Testis (tissue), 3 donors: ENCODE measurements around the gene PTPA. TPM values are rescaled to one million over a fixed set of nuclear protein-coding genes. Genes with fewer than 3 reads are reported as not detected.
"Not testable (repeated sequence)": the region's sequence is repeated elsewhere in the genome, so short reads cannot be mapped to it uniquely, and the experiment has no call there.

Experiments
- DNase-seq: peaks from one replicate; pipeline ENCODE4 v3.0.0-alpha.2; 2019
- H3K27ac ChIP-seq, 2 donors: fragments of 200-600 bp; sonication (generic); one replicate each; pipeline ENCODE4 v1.5.1; 2019
- H3K27me3 ChIP-seq: fragments of 200-600 bp; sonication (generic); one replicate; pipeline ENCODE4 v1.5.1; 2019
- H3K36me3 ChIP-seq: fragments of 200-600 bp; sonication (generic); one replicate; pipeline ENCODE4 v1.5.1; 2017; ENCODE audit warnings: low read depth; ENCODE audit errors: missing control alignments
- H3K4me1 ChIP-seq: fragments of 200-600 bp; sonication (generic); one replicate; pipeline ENCODE4 v1.5.1; 2019
- H3K4me3 ChIP-seq, 2 donors: fragments of 200-600 bp; sonication (generic); one replicate each; pipeline ENCODE4 v1.5.1; 2017 to 2019
- H3K9me3 ChIP-seq: fragments of 200-600 bp; sonication (generic); one replicate; pipeline ENCODE4 v1.5.1; 2017
- POLR2A ChIP-seq: fragments of 450-650 bp; IDR thresholded peaks from one replicate; pipeline ENCODE4 v1.6.1; 2017; ENCODE audit warnings: antibody characterized with exemption, mild to moderate bottlenecking, moderate library complexity
- WGBS, 2 donors: methylation state at CpG; one replicate each; pipeline ENCODE4 v1.1.5; 2018; 5-methylcytosine and 5-hydroxymethylcytosine counted together
- intact Hi-C: fragments of 100-400 bp; cut with DNase I; formaldehyde crosslinking; loops from one replicate; pipeline ENCODE4 v1.15.1; 2023; ENCODE audit warnings: low total_unique reads
- polyA plus RNA-seq: library from polyadenylated mRNA; stranded (reverse); fragments of 350-450 nt; fragmentation: Illumina TruSeq; extraction: RNeasy Lipid Tissue Mini Kit (QIAGEN cat#74804); gene quantifications from one replicate; pipeline ENCODE4 v1.2.3, GENCODE V29; 2014; ENCODE audit warnings: low read depth, low replicate concordance; ENCODE audit not compliant: insufficient read depth
- total RNA-seq, 2 donors: library from RNA; depleted of rRNA; stranded (reverse); fragments of >200 nt; gene quantifications; one replicate each; pipeline ENCODE4 v1.2.3, GENCODE V29; 2016
- TF ChIP-seq, protein P1 (sequence below), 3 experiments: fragments of 450-650 bp in 2 of 3; fragments of 200-600 bp in 1 of 3; sonication (generic) in 1 of 3; IDR thresholded peaks; one replicate each; pipeline ENCODE4 v1.5.1; 2016 to 2019; ENCODE audit warnings: antibody characterized with exemption in 3 of 3, mild to moderate bottlenecking in 2 of 3, moderate library complexity in 1 of 3

Gene PTPA
- total and polyA plus RNA-seq, 3 donors from 2014 or later = 163 to 268 (median 177) TPM

DNA sequence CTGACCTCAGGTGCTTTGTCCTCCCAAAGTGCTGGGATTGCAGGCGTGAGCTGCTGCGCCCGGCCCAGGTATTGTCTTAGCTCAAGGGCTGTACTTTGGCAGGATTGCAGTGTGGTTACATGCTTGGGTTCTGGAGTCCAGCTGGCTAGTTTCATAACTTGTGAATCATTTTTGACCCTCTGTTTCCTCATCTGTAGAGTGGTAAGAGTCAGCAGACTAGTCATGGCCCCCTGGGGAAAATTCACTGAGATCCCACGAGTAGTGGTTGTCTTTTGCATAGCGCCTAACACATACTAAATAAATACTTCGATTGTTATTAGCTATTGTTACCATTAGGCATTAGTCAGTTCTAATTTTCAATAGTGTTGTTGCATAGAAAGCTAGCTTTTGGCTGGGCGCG lies 14.3 kb downstream of the PTPA start:
- Histone ChIP-seq H3K9me3 (no peaks in the 10 kb centered on the region), H3K27me3 (no peaks in the 10 kb centered on the region), H3K36me3 (no peaks in the 10 kb centered on the region), H3K27ac (no peak overlapping the region), H3K4me3 (no peak overlapping the region), H3K4me1 (no peaks in the 10 kb centered on the region)
- WGBS, 2 donors = 94% methylated on average over 8 of the region's 8 CpGs
- intact Hi-C loops = no loop called here
- DNase-seq = no peak
- no peak for TF ChIP-seq POLR2A

DNA sequence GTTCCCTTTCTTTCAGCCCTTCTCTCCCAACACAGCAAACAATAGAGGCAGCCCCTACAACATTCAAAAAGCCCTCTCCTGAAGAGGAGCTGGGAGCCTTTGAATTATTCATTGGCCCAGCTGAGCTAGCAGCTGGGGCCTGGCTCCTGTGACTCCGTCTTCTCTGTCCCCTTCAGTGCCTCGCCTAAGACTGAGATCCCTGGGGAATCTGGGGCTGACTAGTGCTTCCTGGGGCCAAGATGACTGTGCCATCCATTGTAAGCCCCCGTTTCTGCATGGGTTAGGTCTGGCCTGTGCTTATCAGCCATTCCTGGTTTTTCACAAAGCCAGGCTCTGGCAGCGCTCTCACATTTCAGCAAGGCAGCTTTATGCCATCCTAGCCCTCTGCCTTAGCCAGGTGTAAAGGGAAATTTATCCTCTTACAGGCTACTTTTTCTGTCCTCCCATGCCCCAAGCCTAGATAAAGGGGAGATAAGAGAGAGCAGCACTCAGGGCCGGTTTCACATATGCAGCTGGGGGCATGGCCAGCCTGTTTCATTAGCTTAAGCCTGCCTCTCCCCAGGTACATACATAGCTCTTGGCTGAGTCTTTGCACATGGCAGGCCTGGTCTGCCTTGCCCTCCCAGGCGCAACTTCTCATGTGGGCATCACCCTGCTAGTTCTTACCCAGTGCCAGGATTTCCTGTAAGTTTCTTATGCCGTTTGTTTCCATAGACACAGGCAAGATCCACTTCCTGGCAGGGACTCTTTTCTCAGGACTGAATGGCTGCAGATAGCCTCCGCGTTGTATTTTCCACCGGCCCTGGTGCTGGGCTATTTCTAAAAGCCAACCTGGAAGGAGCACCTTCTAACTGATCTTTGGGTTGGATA lies 15.8 kb downstream of the PTPA start:
- DNase-seq = no peak
- H3K27me3 ChIP-seq = no peaks in the 10 kb centered on the region
- no peaks in the 10 kb centered on the region for H3K9me3 ChIP-seq
- H3K4me1 ChIP-seq = no peaks in the 10 kb centered on the region
- no peaks in the 10 kb centered on the region for H3K36me3 ChIP-seq
- no peak overlapping the region for H3K27ac ChIP-seq
- intact Hi-C loops = no loop called here
- 82 to 90% methylated on average over 9 to 10 of the region's 10 CpGs for WGBS, 2 donors
- no peak for TF ChIP-seq POLR2A
- TF ChIP-seq, protein P1, sequence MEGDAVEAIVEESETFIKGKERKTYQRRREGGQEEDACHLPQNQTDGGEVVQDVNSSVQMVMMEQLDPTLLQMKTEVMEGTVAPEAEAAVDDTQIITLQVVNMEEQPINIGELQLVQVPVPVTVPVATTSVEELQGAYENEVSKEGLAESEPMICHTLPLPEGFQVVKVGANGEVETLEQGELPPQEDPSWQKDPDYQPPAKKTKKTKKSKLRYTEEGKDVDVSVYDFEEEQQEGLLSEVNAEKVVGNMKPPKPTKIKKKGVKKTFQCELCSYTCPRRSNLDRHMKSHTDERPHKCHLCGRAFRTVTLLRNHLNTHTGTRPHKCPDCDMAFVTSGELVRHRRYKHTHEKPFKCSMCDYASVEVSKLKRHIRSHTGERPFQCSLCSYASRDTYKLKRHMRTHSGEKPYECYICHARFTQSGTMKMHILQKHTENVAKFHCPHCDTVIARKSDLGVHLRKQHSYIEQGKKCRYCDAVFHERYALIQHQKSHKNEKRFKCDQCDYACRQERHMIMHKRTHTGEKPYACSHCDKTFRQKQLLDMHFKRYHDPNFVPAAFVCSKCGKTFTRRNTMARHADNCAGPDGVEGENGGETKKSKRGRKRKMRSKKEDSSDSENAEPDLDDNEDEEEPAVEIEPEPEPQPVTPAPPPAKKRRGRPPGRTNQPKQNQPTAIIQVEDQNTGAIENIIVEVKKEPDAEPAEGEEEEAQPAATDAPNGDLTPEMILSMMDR (IDR thresholded peaks at IDR 0.05) = no peak
- H3K4me3 ChIP-seq = no peak overlapping the region

DNA sequence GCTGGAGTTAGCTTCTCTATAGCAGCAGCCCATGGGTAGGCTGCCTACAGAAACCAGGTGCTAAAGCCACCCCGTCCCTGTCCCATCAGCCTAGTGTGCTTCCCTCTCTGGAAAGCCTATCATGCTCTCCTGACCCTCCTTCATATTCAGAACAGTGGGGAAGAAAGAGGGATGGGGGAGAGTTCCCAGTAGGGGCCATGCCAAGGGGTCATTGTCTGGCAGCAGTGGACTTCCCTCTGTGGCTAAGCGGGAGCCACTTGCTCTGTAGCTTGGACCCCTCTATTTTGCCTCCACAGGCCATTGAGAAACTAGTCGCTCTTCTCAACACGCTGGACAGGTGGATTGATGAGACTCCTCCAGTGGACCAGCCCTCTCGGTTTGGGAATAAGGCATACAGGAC lies 17.5 kb downstream of the PTPA start:
- H3K27ac ChIP-seq = no peak overlapping the region
- H3K27me3 ChIP-seq = no peaks in the 10 kb centered on the region
- DNase-seq = no peak
- H3K4me3 ChIP-seq = no peak overlapping the region
- 95% methylated on average over 5 of the region's 5 CpGs for WGBS, 2 donors
- no peaks in the 10 kb centered on the region for H3K36me3 ChIP-seq
- intact Hi-C loops = no loop called here
- no peaks in the 10 kb centered on the region for H3K9me3 ChIP-seq
- no peaks in the 10 kb centered on the region for H3K4me1 ChIP-seq
- no peak for TF ChIP-seq POLR2A
- TF ChIP-seq, protein P1 (IDR thresholded peaks at IDR 0.05) = no peak

DNA sequence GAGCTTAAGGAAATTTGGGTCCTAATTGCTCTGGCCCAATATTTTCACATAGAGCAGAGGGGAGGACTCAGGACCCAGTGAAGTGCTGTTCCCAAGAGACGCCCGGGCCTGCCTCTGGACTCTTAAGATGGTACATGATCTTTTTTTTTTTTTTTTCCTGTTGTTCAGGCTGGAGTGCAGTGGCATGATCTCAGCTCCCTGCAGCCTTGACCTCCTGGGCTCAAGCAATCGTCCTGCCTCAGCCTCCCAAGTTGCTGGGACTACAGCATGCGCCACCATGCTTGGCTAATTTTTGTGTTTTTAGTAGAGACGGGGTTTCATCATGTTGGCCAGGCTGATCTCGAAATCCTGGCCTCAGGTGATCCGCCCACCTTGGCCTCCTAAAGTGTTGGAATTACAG lies 19.1 kb downstream of the PTPA start:
- intact Hi-C loops = loop anchor here (10.0 kb wide), 1 partner anchor 655 kb away; no protein-coding TSS in a partner anchor

DNA sequence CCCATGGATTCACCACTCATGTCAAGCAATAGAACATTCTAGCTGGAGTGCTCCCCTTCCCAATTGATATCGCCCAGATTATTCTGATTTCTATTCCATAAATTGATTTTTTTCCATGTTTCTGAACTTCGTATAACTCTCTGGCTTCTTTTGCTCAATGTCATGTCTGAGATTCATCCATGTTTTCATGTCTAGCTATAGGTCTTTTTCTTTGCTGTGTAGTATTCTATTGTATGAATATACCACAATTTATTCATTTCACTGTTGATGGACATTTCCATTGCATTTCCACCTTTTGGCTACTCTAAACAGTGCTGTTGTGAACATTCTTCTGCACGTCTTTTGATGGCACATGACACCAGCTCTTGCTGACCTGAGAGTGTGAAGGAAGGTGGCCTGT lies 19.6 kb downstream of the PTPA start:
- Histone ChIP-seq H3K27ac (no peak overlapping the region), H3K4me1 (no peaks in the 10 kb centered on the region), H3K36me3 (no peaks in the 10 kb centered on the region), H3K9me3 (no peaks in the 10 kb centered on the region), H3K4me3 (no peak overlapping the region), H3K27me3 (no peaks in the 10 kb centered on the region)
- no peak for TF ChIP-seq POLR2A
- TF ChIP-seq, protein P1 (IDR thresholded peaks at IDR 0.05) = no peak
- WGBS, 2 donors = 65 to 66% methylated on average over 3 of the region's 3 CpGs
- no peak for DNase-seq
- intact Hi-C loops = loop anchor here (10.0 kb wide), 1 partner anchor 654 kb away; no protein-coding TSS in a partner anchor

More for the DNA sequence above, 19.1 kb downstream of the PTPA start:
- WGBS, 2 donors = 80 to 84% methylated on average over 7 of the region's 7 CpGs
- not testable (repeated sequence) for H3K9me3 ChIP-seq, H3K36me3 ChIP-seq, H3K4me3 ChIP-seq, H3K27me3 ChIP-seq, H3K4me1 ChIP-seq, H3K27ac ChIP-seq, DNase-seq
